Kidney capillary endothelial cell (primary cell): ENCODE data around the gene PRKCA.

Source experiments
- DNase-seq: peaks from one replicate; pipeline ENCODE4 v3.0.0-alpha.2; 2018; ENCODE audit warnings: low spot score

Gene PRKCA

GRCh38 chr17:66414561-66415175, 112.3 kb downstream of the PRKCA start:
- no peak for DNase-seq

DNA sequence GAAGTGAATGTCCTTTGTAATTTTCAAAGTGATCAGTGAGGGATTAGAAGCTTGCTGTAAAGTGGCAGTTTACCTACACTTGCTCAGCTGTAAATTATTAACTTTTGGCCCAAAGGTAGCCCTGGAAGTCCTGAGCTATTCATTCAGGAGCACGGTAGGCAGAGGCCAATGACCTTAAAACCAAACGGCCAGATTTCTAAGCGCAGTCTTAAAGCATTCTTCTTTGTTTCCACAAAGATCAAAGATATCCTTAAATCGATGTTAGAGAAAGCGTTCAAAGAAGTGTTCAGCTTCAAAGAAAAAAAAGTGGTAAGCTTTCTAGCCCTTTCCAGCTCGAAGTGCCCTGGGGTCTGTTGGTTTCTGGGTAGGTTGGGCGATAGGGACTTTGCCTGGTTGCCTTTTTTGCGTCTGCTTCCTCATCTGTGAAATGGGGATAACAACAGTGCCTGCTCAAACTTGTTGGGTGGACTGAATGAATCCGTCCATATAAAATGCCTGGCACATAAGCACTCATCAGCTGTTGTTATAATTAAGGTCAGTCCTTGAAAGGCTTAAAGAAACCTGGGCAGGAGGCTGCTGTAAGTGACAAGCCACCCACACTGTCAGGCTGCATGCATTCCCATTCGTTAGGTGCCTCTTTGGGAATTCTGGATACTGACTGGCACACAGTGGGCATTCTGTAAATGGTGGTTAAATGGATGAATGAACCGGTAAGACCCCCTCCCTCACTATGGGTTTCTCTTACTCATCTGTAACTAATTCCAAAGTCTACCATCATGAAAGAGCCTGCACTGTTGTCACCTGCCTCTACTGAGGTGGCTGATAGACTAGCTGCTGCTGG, 113.2 kb downstream of the PRKCA start:
- no peak for DNase-seq

DNA sequence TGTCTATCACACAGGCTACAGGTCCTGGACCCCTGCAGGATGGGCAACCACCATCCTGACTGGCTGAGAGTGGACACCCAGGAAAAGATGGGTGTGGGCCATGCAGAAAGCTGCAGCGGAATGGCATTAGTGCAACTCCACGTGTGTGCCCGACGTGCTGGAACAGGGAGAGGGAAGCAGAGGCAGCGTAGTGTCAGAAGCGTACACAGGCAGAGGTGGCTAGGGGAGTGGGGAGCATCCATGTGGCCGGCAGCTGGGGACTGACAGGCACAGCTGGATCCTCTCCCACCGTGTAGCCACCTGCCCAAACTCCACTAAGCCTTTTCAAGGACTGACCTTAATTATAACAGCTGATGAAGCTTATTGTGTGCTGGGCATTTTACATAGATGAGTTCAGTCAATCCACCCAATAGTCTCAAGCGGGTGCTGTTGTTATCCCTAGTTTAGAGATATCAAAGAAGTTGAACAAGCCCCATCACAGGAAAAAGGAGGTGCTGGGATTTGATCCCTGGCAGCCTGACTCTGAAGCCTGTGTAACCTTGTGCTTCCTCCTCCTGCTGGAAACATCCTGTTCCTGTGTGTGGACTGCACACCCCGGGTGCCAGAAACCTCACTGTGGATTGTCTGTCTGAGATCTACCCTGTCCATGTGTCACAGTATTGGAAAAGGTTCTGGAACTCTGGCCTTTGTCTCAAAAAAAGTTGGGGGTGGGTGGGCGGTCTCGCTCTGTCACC, 114.0 kb downstream of the PRKCA start:
- DNase-seq, result no peak

GRCh38 chr17:66417300-66417719, 114.9 kb downstream of the PRKCA start:
- DNase-seq, result no peak

- DNase-seq, result no peak
Observed at GRCh38 chr17:66420961-66421371, 118.6 kb downstream of the PRKCA start.

- no peak for DNase-seq
Observed at GRCh38 chr17:66422186-66422585, 119.8 kb downstream of the PRKCA start.

DNA sequence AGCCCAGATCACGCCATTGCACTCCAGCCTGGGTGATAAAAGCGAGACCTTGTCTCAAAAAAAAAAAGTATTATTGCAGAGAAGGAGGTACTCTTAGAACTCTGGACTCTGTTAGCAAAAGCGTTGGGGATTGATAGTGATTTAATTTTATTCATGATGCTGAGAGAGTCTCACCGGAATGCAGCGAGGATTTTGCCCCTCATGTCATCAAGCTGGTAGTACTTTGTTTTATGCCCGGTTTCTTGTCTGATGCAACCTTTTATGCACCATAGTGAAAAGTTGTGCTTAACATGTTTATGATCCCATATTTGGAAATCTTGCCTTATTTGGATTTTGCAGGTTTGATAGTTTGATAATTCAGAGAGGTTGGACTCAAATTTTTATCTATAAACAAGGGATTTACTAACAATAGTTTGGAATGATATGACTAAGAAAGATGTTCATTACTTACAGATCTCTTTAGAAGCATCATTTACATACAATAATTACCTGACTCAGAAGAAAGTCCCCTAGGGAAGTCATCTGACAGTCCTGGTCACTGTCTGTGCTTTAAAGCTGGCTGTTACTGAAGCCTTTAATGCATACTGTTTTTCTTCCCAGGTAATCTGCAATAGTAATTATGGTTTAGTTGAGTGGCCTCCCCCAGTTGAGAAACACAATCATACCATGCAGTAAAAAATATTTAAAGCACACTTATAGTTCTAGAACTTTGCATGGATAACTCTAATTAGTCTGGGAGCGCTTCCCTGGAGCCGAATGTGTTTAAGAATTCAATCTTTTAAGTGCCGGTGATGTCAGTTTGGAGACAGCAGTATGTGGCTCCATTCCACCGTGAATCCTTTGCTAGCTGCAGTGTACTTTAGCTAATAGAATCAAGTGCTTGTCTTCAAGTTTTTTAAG, 120.9 kb downstream of the PRKCA start:
- DNase-seq, result no peak

DNA sequence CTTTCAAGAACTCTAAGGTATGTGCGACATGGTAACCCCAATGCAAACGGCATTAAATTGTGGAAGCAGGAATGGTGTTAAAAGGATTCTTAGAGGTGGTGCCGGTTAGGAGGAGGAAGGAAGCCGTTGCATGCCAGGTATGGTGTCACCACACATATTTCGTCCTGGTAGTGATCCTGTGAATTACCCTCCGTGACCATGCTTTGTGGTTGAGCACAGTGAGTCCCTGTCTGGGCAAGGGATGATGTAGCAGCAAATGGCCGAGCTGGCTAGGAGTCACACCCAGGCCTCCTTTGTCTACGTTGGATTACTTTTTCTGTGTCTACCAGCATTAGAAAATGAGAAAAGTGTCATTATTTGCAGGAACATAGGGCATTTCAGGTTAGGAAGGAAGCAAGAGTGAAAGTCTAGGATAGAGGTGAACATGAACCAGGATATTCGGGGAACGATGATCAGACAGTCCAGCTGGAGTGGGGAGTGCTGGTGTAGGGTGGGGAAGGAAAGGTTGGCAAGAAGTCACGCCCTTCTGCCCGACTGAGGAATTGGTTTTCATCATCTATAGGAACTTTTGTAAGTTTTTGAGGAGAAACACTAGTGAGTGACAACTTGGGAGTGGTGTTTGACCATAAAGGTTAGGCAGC, 123.5 kb downstream of the PRKCA start:
- no peak for DNase-seq

DNA sequence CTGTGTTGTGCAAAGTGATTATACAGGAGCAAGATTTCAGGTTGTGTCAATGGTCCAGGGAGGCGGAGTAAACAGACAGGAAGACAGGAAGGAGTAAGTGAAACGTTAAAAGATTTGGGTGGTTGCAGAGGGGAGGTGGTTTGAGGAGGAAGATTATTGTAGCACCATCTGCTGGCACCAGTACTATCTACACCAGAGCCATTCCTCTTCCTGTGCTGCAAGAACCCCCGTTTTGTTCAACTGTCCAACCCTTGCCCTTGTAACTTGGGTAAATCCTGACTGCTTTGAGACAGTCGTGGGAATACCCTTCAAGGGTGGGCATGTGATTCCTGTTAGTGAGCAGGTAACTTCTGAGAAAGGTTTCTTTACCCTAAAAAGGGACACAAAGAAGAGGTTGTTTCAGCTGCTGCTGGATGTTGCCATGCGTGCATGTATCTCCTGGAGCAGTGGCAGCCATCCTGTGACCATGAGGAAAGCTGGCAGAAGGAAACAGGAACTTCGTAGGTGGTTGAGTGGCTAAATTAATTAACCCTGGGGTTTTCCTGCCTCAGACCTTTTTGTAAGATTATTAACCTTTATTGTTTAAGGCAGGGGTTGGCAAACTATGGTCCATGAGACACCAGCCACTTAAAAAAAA, 124.1 kb downstream of the PRKCA start:
- DNase-seq, result no peak

DNA sequence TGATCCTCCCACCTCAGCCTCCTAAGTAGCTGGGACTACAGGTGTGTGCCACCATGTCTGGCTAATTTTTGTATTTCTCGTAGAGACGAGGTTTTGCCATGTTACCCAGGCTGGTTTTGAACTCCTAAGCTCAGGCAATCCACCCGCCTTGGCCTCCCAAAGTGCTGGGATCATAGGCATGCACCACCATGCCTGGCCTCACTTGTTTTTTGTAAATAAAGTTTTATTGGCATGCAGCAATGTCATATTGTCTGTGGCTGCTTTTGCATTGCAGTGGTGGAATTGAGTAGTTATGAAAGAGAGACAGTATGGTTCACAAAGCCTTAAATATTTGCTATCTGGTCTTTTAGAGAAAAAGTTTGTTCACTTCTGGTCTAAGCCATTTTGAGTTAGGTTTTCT, 124.7 kb downstream of the PRKCA start:
- DNase-seq, result no peak

- no peak for DNase-seq
Observed at GRCh38 chr17:66429680-66430079, 127.3 kb downstream of the PRKCA start.

GRCh38 chr17:66430846-66431795, 128.7 kb downstream of the PRKCA start:
- DNase-seq, result no peak

GRCh38 chr17:66431910-66432309, 129.5 kb downstream of the PRKCA start:
- DNase-seq, result no peak

GRCh38 chr17:66432411-66432957, 130.1 kb downstream of the PRKCA start:
- DNase-seq, result no peak

- no peak for DNase-seq
Observed at GRCh38 chr17:66432996-66433551, 130.7 kb downstream of the PRKCA start.

DNA sequence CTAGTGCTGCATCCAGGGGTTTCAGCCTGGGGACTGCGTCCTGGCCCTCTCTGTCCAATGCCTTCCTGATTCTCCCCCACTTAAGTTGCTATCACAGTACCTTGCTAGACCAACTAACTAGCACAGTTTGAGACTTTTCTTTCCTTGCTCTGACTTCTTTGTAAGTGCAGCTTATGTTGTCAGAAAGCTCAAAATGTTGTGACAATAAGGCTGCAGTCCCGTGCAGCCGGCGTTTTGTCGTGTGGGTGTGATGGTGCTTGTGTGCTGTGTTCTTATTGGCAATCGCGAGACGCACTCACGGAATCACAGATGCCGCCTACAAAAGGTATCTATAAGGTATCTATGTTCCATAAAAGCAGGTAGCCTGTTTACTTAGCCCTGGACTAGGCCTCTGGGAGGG, 132.8 kb downstream of the PRKCA start:
- no peak for DNase-seq

DNA sequence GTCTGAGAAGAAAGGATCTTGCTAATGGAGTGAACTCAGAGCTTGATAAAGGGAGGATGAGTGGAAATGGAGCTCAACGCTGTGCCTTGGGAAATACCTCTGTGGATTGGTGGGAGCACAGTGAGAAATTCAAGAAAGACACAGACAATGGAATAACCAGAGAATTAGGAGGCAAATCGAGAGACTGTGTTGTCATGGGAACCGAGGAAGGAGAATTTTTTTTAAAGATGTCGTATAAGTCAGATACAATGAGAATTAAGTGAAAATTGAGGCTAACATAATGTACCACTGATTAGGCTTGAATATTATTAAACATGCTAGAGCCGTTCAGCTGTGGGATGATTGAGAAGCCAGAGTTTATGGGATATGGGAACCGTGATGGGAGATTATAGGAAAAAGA, 134.2 kb downstream of the PRKCA start:
- DNase-seq, result no peak

- DNase-seq, result no peak
Observed at GRCh38 chr17:66437476-66438026, 135.1 kb downstream of the PRKCA start.

DNA sequence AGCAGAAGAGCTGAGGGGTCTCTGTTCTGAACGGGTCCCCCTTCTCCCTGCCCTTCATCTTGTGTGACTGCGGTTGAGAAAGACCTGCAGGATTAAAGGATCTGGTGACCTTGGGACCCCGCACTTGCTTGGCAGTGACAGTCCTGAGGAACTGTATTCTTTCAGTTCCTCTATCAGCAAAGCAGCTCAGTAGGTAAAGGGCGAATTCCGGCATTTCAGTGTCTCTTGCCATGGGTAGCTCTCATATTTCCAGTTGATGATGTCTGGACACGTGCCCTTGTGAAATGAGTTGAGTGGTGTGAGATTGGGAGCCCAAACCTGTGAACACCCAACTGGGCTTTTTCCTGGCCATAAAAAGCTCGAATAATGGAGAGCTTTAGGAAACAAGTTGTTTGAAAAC, 135.7 kb downstream of the PRKCA start:
- DNase-seq, result no peak
